Cardiac fibroblast (primary cell): ENCODE measurements around the gene SOWAHB.
A peak's percentile ranks its signal among the peaks of the same experiment; 100 is the strongest.

ENCODE experiments used
- DNase-seq, 2 donors: peaks; one replicate each; pipeline versions ENCODE4 v3.0.0 to v3.0.0-alpha.2; 2010; ENCODE audit warnings: low read depth in 2 of 2
- H3K4me3 ChIP-seq, 2 donors: replicated peaks in 1 of 2; 1 replicate in 1 of 2; 2 replicates in 1 of 2; pipeline ENCODE4 v1.5.1; 2011; ENCODE audit warnings: low read depth in 2 of 2, low read length in 2 of 2, mild to moderate bottlenecking in 2 of 2, moderate library complexity in 1 of 2
- CTCF ChIP-seq: IDR thresholded peaks from one replicate; pipeline ENCODE4 v1.5.1; 2011; ENCODE audit warnings: low read depth, mild to moderate bottlenecking, low read length, inconsistent platforms

SOWAHB gene

GRCh38 chr4:76897536-76898384 is at the start of gene SOWAHB:
SOWAHB (minus strand) TSS chr4:76898144; CDS start chr4:76897849, 295 bp downstream.
- peak within 1 kb of the TSS; percentile 26 to 30 for H3K4me3 ChIP-seq
- no peak for TF ChIP-seq CTCF
- no peak for DNase-seq

DNA sequence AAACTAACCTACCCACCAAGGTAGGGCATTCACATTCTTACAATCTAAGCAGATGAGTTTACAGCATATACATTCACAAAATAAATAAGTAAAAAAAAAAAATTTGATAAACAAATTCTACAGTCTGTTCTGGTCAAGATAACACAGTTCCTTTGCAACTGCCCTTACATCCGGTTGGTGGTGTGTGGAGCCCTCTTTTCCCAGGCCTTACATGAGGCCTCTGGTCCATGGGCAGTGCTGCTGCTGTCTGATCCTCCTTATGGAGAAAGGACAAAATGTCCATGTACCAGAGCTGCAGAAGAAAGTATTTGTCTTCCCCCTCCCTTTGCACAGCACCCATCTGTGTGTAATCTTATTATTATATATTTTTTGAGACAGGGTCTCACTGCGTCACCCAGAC is 49.4 kb upstream of the SOWAHB start:
- DNase-seq, result peak; percentile 45 to 64
- H3K4me3 ChIP-seq, result peak overlapping the region in 1 of 2 donors; percentile 16
- TF ChIP-seq CTCF, result no peak

- H3K4me3 ChIP-seq, result no peak overlapping the region
- peak in 1 of 2 donors; percentile 28 for DNase-seq
- TF ChIP-seq CTCF, result no peak
Observed at GRCh38 chr4:76943790-76944189, 45.8 kb upstream of the SOWAHB start.

GRCh38 chr4:76943129-76943620 is 45.2 kb upstream of the SOWAHB start:
- no peak overlapping the region for H3K4me3 ChIP-seq
- peak; percentile 76 to 81 for DNase-seq
- no peak for TF ChIP-seq CTCF

DNA sequence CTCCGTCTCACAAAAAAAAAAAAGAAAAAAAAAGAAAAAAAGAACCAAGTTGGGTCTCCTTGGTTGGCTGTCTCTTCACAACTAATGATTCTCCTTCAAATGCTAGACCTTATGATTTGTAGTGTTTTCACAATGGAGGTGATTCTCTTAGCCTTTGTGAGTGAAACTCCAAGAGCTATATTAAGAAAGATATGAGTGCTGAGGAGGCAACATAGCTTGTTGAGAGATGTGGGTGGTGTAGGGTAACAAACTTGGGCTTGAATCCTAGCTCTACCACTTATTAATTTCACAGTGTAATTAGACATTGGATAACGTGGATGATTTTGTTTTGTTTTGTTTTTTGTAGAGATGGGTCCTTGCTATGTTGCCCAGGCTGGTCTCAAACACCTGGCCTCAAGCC is 41.2 kb upstream of the SOWAHB start:
- DNase-seq, result no peak

DNA sequence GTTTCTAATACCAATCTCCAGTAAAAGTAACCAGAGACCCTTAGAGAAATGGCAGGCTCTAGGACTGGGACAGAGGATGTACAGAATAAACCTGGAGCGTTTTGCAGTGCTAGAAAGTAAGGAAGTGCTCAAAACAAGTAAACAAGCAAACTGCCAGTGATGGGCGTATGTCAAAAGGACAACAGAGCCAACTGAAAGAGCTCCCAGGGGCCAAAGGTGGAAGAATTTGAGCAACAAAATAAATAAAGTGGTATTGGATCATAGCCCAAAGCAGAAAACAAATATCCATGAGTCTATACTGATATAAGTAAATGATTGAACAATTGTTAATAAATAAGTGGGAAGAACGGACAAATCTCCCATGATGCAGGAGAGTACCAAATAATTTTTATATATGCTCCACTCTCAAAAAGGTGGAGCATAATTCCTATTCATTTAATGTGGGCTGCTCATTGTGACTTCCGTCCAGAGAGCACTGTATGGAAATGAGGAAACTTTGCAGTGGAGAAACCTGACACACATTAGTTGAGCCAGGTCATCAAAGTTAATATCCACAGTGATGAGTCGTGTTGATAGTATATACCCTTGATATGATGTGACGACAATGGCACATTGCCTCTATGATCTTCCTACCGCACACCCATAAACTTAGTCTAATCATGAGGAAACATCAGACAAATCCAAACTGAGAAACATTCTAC is 33.8 kb upstream of the SOWAHB start:
- DNase-seq, result no peak
- H3K4me3 ChIP-seq, result no peak overlapping the region
- TF ChIP-seq CTCF, result no peak

More for the DNA sequence above, 41.2 kb upstream of the SOWAHB start:
- H3K4me3 ChIP-seq, result no peak overlapping the region
- no peak for TF ChIP-seq CTCF
